Stimulated activated CD8-positive, alpha-beta memory T cell treated with anti-CD3 and anti-CD28 coated beads, Interleukin-4, amount 100 ng/mL, for 1 hour (primary cell): ENCODE measurements around the gene SLC66A2.
"Not testable (repeated sequence)": the region's sequence is repeated elsewhere in the genome, so short reads cannot be mapped to it uniquely, and the experiment has no call there.

Source experiments
- DNase-seq, 2 donors: peaks; one replicate each; pipeline ENCODE4 v3.0.0-alpha.2; 2020; ENCODE audit warnings: low read depth in 2 of 2, low spot score in 1 of 2

SLC66A2 gene

GRCh38 chr18:79883461-79884293, 67.8 kb downstream of the SLC66A2 start:
- DNase-seq, result no peak

- no peak for DNase-seq
Measured at GRCh38 chr18:79882522-79883241, 68.8 kb downstream of the SLC66A2 start.

DNA sequence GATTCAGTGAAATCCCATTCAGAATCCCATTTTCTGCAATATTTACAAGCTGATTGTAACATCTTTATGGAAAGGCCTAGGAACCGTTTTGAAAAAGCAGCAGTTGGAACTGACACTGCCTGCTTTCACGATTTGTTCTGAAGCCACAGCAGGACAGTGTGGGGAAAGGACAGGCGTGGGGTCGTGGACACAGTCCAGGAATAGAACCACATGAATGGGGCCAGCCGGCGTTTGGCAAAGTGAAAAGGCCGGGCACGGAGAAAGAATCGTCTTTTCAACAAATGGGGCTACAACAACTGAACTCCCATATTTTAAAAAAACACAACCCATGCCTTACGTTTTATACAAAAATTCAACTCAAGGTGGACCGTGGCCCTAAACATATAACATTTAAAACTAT, 69.8 kb downstream of the SLC66A2 start:
- no peak for DNase-seq

DNA sequence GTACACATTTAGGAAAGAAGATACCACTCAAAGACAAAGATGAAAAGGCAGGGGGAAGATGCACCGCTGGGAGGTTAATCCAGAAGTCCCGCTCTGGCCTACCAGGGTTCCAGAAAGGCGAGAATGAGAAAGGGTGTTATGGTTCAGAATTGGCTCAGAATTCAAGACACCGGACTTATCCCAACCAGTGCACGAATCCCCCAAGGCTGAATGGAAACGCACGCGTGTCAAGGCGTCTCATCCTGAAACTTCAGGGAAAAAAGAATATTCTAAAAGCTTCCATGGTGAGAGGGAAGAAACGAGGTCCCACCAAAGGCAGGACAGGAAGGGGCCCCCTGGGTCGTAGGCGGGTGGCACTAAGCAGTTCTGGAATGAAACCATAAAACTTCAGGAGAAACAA, 71.9 kb downstream of the SLC66A2 start:
- no peak for DNase-seq

DNA sequence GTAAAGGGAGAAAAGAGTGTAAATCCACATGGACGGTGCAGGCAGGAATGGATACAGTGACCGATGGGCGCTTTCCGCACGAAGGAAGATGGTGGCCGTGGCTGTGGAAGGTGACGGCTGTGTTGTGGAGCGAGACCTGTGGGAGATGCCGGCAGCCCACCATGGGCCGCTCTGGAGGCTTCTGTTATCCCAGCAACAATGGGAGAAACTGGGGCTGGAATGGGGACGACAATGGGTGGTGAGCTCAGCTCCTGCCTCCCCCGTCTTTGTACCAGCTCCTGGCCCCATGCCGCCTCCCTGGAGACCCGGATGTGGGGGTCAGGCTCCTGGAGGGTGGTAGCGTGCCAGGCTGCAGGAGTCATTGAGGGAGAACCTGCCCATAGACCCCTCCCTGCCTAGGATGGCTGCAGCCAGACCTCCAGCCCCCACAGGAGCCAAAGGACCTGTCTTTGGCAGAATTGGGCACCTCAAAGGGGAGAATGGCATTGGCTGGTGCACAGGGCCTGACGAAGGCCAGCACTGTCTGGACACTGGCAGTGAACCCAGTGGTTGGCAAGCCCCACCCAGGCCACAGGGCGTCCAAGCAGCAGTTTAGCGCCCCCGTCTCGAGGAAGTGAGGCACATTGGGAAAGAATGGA, 72.6 kb downstream of the SLC66A2 start:
- DNase-seq, result no peak

DNA sequence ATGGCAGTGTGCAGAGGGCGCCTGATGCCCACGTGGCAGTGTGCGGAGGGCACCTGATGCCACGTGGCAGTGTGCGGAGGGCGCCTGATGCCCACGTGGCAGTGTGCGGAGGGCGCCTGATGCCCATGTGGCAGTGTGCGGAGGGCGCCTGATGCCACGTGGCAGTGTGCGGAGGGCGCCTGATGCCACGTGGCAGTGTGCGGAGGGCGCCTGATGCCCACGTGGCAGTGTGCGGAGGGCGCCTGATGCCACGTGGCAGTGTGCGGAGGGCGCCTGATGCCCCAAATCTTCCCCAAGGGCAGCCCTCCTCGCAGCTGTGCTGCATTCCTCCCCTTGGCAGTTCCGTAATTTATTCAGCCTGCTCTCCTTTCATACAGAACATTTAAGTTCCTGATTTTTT, 73.2 kb downstream of the SLC66A2 start:
- not testable (repeated sequence) for DNase-seq

DNA sequence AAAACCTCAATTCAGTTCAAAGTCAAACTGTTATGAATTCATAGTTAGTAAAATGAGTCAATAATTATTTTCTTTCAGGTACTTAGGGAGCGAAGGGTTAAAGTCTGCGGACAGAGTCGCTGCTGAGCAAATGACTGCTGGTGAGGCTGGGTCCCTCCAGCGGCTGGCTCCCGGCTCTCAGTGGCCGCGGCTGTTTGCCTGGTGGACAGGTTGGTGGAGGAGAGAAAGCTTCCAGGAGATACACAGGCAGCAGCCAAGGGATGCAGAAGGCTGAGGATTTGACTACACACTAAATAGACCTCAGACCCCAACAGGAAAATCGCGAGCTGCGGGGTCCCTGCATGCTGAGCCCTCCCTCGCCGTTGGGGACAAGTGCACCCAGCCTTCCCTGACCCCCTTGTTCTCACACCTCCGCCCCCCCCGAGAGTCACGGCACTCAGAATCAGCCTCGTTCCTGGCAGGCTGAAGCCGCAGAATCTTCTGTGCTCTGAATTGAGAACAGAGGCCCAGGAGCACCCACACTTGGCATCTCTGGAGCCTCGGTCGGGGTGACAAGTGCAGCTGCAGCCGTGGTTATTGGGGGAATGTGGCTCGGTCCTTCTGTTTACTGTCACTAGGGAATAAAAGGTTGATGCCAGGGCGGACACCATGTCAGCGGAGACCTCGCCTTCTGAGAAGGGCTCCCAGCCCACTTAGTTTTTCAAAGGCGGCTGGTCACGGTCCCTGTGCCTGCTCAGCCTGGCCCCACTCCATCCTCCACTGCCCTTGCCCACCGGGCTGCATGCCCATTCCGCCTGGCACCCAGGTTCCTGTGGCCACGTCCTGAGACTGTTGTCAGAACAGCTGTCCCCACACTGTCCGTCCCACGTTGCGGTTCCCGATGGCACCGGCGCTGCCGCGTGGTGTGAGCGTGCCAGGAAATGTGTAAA, 74.0 kb downstream of the SLC66A2 start:
- DNase-seq, result no peak

DNA sequence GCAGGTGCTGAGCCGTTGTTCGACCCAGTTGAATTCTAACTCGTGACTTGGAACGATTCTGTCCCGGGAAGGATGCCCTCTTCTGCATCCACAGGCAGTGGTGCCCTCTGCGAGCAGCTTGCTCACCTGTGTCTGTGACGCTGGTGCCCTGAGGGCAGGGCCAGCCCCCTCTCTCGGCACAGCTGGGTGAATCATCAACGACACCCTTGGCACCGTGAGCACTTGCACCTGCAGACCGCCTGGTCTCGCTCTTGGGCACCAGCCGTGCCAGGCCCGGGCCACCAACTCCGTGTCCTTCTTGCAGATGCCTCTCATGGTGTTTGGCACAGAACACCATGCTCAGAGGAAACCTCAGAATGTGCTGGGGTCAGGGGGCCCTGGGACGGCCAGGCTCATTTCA, 75.0 kb downstream of the SLC66A2 start:
- no peak for DNase-seq

DNA sequence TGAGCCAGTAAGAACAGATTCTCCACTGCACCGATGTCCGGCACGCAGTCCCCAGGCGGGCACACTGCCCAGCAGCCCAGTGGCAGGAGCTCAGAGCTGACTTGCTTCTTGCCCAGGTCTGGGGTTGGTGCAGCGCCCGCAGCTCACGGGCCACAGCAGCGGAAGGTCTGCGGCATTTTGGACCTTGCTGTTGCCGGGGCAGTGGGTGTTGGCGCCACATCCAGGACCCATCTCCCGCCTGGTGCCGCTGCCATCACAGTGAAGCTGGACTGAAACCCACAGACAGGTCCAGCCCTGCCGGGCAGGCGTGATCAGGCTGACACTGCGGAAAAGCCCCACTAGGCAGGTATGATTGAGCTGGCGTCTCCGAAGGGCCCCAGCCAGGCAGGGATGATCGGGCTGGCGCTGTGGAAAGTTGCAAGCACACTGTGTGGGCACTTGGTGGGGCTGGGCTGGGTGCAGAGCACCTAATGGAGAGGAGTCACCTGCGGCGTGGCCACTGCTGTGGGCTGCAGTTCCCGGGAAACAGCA, 75.5 kb downstream of the SLC66A2 start:
- no peak for DNase-seq

- no peak for DNase-seq
Measured at GRCh38 chr18:79875531-79875919, 75.9 kb downstream of the SLC66A2 start.

- DNase-seq, result no peak
Measured at GRCh38 chr18:79874553-79875530, 76.6 kb downstream of the SLC66A2 start.

- no peak for DNase-seq
Measured at GRCh38 chr18:79873449-79874110, 77.9 kb downstream of the SLC66A2 start.

GRCh38 chr18:79872527-79873444, 78.7 kb downstream of the SLC66A2 start:
- DNase-seq, result no peak

DNA sequence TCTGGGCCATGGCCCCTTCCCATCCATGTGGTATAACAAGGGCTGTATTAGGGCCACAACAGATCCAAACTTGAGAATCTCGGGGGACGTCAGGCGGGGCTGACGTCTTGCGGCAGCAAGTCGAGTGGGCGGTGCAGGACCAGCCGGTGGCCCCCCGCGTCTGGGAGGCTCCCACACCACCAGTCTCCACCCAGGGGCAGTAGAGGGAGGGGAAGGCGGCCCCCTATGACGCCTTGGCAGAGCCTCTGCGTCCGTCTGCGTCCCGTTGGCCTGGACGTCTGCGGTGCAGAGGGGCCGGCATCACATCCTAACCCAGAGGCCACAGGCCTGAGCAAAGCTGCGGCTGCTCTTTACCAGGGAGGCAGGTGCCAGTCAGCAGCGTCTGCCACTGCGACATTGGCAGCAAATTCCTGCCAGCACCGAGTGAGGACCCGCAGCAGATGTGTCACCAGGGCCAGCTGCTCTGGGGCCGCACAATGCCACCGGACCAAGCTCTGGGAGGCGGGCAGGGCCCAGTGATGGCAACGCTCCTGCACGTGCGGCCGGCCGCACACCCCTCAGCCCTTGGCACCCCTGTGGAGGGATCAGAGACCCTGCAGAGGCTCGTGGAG, 79.9 kb downstream of the SLC66A2 start:
- no peak for DNase-seq

DNA sequence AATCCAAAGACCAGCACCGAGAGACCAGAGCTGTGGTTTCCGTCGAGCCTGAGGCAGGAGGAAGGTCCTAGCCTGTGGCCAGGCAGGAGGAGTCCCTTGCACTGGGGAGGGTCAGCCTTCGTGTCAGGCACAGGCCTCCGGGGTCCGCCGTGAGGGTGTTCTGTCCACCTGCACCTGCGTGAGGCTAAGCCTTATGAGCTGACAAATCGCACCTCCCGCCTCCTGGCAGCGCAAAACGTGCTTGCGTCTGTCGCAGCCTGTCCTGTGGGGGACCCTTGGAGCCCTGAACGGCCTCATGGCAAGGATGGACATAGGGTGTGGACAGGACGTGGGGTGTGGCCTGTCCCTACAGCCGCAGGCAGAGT, 80.4 kb downstream of the SLC66A2 start:
- DNase-seq, result no peak

DNA sequence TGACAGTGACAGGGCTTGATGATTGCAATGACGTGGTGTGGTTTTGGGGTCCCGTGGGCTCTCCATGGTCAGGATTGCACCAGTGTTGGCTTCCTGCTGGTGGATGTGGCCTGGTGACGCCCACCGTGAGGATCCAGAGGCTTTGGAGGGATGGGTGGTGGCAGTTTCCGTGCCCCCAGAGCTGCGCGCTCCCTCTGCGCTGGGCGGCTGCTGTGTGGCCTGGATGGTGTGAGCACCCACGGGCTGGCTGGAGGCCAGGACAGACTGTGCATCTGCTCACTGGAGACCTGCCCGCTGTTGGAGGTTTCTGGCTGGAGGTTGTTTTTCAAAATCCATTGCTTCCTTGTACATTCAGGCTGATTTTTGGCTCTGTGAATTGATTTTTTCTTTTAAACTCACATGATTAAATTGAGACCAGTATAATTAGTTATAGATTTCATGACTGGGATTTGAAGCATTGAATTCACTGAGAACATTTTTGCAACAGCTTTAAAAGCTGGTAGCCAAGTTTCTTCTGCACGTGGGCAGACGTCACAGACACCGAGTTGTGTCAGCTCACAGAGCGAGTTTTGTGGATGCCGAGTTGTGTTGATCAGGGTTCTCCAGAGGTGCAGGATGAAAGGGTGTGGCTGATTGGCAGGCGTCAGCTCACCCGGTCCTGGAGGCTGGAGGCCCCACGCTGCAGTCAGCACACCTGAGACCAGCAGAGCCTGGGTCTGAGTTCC, 81.0 kb downstream of the SLC66A2 start:
- DNase-seq, result no peak
